SH-SY5Y (cell line): ENCODE results near the gene AOPEP.

ENCODE experiments used
- GATA2 ChIP-seq: IDR thresholded peaks from 2 replicates; pipeline ENCODE4 v1.6.1; 2011; ENCODE audit warnings: mild to moderate bottlenecking, low read depth, low read length
- GATA3 ChIP-seq: IDR thresholded peaks from 2 replicates; pipeline ENCODE4 v1.6.1; 2011; ENCODE audit warnings: low read depth, mild to moderate bottlenecking, low read length, moderate library complexity

- no peak for TF ChIP-seq GATA2
- no peak for TF ChIP-seq GATA3
These were observed 258.5 kb downstream of the AOPEP start for GRCh38 chr9:94984891-94985476.
